KG1 (cell line): ENCODE measurements around the gene GRIN3A.

Experiments used
- DNase-seq: peaks from one replicate; lab custom pipeline; 2025; lab: John Stamatoyannopoulos, UW

Gene GRIN3A

GRCh38 chr9:101705135-101705661, 33.2 kb downstream of the GRIN3A start:
- DNase-seq: no peak

DNA sequence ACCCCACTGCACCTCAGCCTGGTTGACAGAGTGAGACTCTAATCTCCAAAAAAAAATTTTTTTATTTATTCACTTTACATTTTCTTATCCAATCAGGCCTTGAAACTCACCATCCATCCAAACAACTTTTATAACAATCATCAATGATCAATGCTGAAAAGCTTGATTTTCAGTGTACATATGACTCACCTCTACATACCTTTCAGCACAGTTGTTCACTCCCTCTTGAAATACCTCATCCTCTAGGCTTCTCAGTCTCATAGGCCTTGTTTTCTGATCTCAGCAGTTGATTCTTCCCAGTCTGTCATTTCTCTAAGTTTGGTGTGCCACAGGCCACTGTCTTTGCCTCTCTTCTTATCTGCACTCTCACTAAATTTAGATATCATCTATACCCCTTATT, 36.2 kb downstream of the GRIN3A start:
- DNase-seq: no peak

DNA sequence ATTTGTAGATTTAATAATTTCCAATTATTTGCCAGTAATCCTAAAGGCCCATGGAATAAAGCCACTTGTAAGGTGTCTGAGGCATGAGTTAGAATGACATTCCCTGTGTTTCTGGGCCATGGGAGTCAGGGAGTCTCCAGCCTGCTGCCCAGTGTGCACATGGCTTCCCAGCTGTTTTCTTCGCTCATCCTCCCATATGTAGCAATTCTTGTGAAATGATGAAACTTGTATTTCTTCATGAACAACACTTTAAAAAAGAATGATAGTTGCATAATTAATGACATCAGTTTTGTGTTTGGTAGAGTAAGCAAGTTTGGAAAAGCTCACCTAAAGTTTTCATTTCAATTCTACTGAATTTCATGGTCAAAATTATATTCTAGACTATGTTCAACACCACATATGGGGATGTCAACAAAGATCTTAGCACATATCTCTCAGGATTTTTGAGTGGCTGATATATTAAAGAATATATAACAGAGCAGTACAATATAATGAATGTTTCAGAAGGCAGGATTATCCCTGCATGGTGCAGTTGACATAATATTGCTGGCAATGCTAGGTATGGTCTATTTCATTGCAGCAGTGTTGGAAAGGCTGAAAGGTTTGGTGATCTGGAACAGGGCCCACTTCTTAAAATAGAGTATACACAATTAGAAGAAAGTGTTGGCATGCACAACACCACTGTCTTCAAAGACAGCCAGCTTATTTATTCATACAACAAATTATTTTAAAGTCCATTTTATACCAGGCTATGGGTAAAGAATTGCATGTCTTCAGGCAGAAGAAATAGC, 44.7 kb downstream of the GRIN3A start:
- DNase-seq: no peak

DNA sequence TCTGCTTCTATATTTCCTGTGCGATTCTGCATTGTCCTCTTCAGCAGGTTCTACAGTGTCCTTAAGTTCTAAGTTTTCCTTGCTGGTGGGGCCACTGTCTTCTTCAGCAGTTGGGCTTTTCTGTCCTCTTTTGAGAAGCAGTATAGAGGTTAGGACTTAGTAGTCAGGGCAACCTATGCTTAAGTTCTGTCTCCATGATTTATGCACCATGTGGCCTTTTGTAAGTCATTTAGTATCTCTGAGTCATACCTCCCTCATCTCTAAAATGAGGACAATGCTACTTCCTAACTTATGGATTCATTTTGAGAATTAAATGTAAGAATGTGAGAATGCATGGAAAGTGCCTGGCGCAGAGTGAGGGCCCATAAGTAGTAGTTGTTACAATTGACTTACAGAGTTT, 46.8 kb downstream of the GRIN3A start:
- DNase-seq: no peak

DNA sequence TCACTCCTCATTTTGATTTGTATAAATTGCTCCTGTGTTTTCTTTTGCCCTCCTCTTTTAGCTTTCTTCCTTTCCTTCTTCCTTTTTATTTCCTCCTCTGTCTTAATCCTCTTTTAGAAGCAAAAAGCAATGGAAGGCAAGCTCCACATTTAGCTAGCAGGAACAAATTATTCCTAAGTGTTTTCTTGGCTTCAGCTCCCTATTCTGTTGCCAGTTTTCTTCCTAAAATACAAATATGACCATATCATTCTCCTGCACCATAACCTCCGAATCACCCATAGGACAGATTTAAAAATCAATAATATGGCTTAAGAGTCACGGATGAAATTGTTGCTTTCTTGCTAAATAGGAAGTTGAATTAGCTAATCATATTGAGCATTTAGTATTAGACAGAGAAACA, 49.4 kb downstream of the GRIN3A start:
- DNase-seq: no peak

DNA sequence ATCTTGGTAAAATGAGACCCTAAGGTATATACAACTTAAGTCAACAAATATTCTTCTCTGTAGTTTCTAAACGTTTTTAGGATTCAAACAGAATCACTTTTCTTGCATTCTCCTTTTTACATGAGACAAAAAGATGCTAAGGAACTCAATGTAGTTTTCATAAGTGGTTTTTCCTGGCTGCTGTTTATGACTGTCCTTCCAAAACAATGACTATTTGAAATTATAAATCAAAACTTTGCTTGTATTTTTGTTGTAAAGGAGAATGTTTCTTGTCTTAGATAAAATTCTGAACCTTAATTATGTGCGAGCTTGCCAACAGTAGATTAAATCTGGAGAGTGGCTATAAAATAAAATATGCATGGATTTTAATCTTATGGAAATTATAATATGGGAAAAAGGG, 53.8 kb downstream of the GRIN3A start:
- no peak for DNase-seq

DNA sequence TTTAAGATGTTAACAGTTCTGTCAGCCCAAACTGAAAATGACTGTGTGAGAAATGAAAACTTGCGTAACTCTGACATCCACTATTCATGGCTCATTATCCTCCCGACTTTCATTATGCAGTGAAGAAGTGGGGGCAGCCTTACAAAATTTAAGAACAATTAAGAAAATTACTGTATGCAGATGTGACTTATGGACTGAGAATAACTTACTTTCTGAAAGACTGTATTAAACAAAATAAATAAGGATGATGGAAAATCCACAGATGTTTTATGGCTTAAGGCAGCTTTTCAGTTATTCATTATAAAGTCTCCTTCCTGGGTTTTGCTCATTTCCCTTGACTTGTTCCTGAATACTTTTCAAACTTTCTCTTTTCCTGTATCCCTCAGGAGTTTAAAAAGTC, 55.2 kb downstream of the GRIN3A start:
- DNase-seq: no peak

DNA sequence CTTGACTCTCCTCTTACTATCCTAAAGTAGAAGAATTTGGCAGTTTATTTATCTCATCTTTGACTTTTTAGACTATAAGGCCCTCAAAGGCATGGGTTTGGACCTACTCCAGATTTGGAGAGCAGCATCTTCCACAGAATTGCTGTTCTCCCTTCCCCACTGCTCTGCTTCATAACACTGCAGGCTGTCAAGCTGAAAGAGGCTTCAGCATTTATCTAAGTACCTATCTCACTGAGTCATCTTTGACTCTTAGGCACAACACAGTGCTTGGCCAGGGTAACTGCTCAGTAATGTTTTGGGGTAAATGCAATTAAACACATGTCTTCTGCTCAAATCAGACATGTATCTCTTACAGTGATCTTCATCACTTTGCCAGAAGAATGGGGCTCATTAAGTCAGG, 60.6 kb downstream of the GRIN3A start:
- no peak for DNase-seq

DNA sequence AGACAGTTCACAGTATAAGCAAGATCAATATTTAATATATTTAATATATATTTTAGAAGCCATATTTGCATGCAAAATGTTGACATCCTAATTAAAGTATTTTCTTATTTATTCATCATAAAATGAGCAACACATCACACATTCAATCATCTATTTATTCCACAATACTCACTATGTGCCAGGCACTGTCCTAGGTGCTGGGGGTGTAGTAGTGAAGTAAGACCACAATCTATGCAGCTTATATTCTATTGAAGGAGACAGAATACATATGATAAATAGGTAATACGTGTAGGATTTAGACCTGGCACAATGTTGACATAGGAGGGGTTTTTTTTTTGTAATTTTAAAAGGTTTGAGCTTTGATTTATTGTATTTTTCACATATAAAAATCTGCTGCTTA, 63.1 kb downstream of the GRIN3A start:
- no peak for DNase-seq

DNA sequence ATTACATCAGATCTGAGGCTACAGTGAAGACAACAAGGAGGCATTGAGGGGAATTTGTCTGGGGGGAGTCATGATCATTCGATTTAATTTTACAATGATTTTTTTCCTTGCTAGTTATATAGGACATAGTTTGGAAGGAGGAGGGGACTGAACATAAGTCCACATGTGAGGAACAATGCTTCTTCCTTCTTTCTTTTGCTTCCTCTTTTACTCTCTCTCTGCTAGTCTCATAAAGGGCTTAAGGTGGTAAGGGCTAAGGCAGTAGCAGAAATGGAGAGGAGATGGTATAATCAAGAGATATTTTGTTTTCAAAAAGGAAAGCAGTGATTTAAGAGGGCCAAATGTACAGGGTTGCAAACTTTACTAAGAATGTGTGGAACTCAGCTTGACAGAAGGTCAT, 64.3 kb downstream of the GRIN3A start:
- DNase-seq: no peak

GRCh38 chr9:101673642-101674041, 64.8 kb downstream of the GRIN3A start:
- DNase-seq: no peak

- no peak for DNase-seq
Observed at GRCh38 chr9:101671567-101671966, 66.9 kb downstream of the GRIN3A start.

DNA sequence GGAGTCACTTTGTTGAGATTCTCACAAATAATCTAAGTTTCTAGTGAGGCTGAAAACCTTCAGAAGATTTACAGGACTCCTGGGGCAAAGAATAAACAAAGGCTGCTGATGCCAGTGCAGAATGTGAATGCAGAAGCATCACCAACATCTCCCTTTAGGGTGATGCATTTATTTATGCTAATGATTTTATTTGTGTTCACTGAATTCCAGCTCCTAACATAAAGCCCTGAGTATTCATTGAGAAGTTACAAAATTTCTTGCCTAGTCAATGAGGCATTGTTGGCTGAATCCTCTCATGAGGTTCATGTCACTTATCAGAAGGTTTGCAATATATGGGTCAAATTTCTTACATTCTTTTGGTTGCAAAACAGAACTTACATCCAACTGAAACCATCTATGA, 70.0 kb downstream of the GRIN3A start:
- DNase-seq: no peak

DNA sequence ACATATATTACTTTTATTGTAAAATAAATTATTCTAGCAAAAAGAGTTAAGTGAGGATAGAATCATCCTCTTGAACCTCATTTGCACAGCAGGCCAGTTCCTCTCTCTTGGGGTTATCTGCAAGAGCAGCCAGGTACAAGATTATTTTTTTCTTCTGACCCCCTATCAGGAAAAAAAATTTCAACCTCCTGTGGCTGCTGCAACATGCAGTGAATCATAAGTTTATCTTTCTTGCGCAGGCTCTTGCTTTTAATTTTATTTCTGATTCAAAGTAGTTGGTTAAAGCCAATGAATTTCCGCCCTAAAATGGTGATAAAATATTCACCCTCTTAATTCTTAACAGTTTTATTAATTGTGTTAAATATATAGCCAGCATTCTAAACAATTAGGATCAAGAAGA, 74.0 kb downstream of the GRIN3A start:
- no peak for DNase-seq

DNA sequence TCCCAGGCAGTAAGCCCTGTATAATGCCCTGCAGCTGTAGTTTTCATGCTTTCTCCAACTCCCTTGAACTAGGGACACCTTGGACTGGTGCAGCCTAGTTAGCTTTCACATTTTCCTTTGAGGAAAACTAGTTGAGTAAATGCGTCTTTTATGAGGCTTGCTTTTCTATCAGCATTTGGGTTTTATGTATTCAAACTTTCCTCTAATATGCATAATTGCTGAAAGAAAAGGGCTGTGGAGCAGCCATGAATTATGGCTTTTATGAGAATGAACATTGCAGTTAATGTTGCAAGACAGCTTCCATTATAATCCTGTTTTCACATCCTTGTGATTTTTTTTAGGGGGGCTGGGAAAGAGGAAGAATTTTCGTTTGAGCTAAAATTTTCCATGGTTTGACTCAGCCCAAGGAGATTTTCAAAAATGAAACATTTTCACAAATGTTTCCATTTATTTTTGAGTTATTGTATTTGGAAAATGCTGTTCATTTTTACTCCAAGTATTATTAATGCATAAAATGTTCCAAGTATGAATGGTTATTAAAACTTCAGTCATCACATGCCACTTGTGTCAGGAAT, 85.8 kb downstream of the GRIN3A start:
- no peak for DNase-seq

DNA sequence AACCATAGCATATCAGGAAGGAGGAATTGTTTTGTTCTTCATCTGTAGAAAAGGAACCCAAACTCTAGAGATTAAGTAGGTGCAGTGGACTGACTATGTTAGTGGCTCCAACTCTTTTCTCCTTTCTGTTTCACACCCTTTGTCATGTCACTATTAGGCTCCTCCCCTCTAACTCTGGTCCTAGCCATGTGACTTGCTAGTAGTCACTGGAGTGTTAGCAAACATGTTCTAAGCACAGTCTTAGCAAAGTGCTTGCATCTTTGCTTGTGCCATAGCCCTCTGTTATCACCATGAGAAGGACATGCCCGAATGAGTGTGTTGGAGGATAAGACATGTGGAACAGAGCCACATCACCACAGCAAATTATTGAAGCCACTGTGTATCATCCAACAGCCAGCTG, 88.3 kb downstream of the GRIN3A start:
- DNase-seq: no peak

- no peak for DNase-seq
Observed at GRCh38 chr9:101648493-101648892, 90.0 kb downstream of the GRIN3A start.

DNA sequence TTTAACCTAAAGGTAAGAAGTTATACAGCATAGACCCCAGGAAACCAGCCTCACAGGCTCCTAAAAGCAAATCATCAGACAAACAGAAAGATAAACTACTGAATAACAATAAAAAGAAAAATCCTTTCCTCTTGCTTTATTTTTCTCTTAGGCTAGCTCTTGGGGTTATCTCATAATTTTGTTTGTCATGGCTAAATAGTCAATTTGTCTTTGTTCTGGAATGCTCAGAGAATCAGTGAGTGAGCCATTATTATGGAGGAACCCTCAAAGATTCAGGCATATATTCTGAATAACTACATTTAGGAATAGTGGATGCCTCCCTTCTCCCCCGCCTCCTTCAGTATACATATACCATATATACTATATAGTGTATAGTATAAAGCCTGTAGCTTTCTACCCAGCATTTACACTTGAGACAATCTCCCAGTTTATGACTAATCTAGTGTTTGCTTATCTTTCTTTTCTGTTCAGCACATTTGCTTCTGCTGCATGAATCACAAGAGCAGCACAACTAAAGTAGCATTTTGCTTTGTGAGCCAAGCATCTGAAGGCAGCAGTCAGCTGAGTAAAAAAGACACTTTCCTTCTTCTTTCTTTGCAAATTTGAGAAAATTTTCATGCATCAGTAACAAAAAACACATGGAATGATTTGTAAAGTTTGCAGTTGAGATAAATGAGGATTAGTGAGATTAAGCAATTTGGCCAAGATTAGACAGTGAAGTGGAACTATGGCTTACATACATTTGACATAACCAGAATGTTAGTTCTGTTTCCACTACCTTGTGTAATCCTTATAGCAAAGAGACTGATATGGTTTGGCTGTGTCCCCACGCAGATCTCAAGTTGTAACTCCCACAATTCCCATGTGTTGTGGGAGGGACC, 98.4 kb downstream of the GRIN3A start:
- DNase-seq: no peak

DNA sequence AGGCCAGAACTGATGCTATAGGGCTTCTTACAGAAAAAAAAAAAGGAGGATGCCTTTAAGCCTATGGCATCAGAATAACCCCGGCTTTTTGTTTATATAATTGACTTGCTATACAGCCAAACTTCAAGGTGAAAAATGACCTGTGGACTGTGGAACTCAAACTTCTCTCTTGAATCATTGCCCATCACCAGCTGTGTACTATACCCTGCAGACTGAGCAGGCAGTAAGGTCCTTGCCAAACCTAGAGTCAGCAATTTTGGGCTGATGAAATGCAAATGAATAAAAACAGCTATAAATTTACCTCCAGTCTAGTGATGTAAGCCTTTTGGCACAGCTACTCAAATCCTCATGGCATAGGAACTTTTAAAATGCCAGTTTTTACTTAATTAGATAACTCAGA, 99.1 kb downstream of the GRIN3A start:
- no peak for DNase-seq

DNA sequence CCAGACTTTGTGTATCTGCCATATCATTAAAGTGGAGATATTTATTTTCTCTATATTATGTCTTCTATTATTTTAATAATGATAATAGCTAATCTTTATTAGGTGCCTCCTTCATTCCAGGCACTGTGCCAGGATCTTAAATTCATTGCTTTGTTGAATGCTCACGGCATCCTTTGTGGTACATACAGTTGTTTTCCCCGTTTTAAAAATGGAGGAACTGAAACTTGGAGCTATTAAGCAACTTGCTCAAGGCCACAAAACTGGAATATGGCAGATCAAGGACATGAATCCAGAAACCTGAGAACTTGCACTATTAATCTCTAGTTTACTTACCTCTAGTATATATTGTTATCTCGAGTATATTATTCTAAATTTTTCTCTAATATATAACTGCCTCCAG, 102.2 kb downstream of the GRIN3A start:
- no peak for DNase-seq

DNA sequence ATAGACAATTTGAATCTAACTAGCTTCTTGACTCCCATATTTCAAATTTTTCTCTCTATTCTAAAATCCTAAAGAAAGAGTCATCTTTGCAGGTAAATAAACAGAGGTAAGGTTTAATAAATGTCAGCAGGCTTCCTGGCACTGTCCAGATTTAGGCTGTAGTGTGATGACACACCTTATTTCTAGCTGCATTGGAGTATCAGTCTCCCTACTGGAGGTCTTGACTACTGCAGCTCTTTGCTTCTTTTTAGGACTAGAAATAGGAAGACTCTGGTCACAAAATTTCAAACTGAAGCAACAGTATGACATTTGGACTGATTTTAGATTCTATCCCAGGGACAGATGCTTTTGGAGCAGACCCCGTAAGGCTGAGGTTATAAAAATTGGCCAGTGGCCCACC, 103.0 kb downstream of the GRIN3A start:
- DNase-seq: no peak

- DNase-seq: no peak
Observed at GRCh38 chr9:101634741-101635409, 103.6 kb downstream of the GRIN3A start.
